ENCODE results near the gene CPVL.

GRCh38 chr7:29005829-29006228 is 140.5 kb downstream of the CPVL start:
- TF ChIP-seq POLR2A (IDR thresholded peaks at IDR 0.05) = no peak
- TF ChIP-seq, protein P1, sequence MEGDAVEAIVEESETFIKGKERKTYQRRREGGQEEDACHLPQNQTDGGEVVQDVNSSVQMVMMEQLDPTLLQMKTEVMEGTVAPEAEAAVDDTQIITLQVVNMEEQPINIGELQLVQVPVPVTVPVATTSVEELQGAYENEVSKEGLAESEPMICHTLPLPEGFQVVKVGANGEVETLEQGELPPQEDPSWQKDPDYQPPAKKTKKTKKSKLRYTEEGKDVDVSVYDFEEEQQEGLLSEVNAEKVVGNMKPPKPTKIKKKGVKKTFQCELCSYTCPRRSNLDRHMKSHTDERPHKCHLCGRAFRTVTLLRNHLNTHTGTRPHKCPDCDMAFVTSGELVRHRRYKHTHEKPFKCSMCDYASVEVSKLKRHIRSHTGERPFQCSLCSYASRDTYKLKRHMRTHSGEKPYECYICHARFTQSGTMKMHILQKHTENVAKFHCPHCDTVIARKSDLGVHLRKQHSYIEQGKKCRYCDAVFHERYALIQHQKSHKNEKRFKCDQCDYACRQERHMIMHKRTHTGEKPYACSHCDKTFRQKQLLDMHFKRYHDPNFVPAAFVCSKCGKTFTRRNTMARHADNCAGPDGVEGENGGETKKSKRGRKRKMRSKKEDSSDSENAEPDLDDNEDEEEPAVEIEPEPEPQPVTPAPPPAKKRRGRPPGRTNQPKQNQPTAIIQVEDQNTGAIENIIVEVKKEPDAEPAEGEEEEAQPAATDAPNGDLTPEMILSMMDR (IDR thresholded peaks at IDR 0.05) = no peak
- no peak for TF ChIP-seq POLR2AphosphoS5 (IDR thresholded peaks at IDR 0.05)

Measured in breast epithelium (tissue), 3 donors.